OCI-LY3 (cell line): ENCODE results near the gene TRPV6.

Experiments
- H2AFZ ChIP-seq: fragments of 200-600, 300-600 bp; shearing (Covaris generic); 2 replicates; pipeline ENCODE4 v1.6.0; 2014; ENCODE audit warnings: antibody characterized with exemption, low read depth, low read length
- H3K27ac ChIP-seq: fragments of 200-600, 300-600 bp; sonication (generic); 2 replicates; pipeline ENCODE4 v1.5.1; 2014; ENCODE audit warnings: mild to moderate bottlenecking, low read length, moderate library complexity, mixed read lengths
- H3K27me3 ChIP-seq: fragments of 200-600, 300-600 bp; sonication (generic); 2 replicates; pipeline ENCODE4 v1.6.1; 2014; ENCODE audit warnings: low read depth, low read length, mixed read lengths
- H3K36me3 ChIP-seq: fragments of 200-600, 300-600 bp; sonication (generic); replicated peaks from 2 replicates; pipeline ENCODE3; 2014; ENCODE audit warnings: low read depth, low read length, mixed read lengths
- H3K4me1 ChIP-seq: fragments of 300-600, 200-600 bp; sonication (generic); 2 replicates; pipeline ENCODE4 v1.6.1; 2014; ENCODE audit warnings: low read length, mixed read lengths
- H3K4me2 ChIP-seq: fragments of 200-600, 300-600 bp; sonication (generic); 2 replicates; pipeline ENCODE4 v1.6.1; 2014; ENCODE audit warnings: low read length, mixed read lengths
- H3K4me3 ChIP-seq: fragments of 300-600, 200-600 bp; sonication (generic); 2 replicates; pipeline ENCODE4 v1.5.1; 2014; ENCODE audit warnings: antibody characterized with exemption, mild to moderate bottlenecking, low read length, moderate library complexity
- H3K79me2 ChIP-seq: fragments of 300-600, 200-600 bp; shearing (Covaris generic); 2 replicates; pipeline ENCODE4 v1.6.1; 2014; ENCODE audit warnings: mild to moderate bottlenecking, low read length, mixed read lengths
- H3K9ac ChIP-seq: fragments of 300-600, 200-600 bp; shearing (Covaris generic); 2 replicates; pipeline ENCODE4 v1.6.0; 2014; ENCODE audit warnings: mild to moderate bottlenecking, low read length, moderate library complexity
- H3K9me3 ChIP-seq: fragments of 200-600, 300-600 bp; shearing (Covaris generic); 2 replicates; pipeline ENCODE4 v1.6.1; 2014; ENCODE audit warnings: low read length, mixed read lengths; ENCODE audit not compliant: insufficient read depth
- H4K20me1 ChIP-seq: fragments of 200-600, 300-600 bp; sonication (generic); 2 replicates; pipeline ENCODE4 v1.6.1; 2016; ENCODE audit warnings: low read length, mixed read lengths; ENCODE audit not compliant: insufficient read depth
- EZH2phosphoT487 ChIP-seq: fragments of 200-600 bp; shearing (Covaris generic); IDR thresholded peaks from 2 replicates; pipeline ENCODE4 v1.6.1; 2018; ENCODE audit warnings: antibody characterized with exemption, mixed run types, low read depth
- TF ChIP-seq, protein P1 (sequence below): fragments of 200-600, 300-600 bp; sonication (generic); IDR thresholded peaks from 2 replicates; pipeline ENCODE4 v1.5.1; 2014; ENCODE audit warnings: antibody characterized with exemption, low read length, low read depth

TRPV6 gene

DNA sequence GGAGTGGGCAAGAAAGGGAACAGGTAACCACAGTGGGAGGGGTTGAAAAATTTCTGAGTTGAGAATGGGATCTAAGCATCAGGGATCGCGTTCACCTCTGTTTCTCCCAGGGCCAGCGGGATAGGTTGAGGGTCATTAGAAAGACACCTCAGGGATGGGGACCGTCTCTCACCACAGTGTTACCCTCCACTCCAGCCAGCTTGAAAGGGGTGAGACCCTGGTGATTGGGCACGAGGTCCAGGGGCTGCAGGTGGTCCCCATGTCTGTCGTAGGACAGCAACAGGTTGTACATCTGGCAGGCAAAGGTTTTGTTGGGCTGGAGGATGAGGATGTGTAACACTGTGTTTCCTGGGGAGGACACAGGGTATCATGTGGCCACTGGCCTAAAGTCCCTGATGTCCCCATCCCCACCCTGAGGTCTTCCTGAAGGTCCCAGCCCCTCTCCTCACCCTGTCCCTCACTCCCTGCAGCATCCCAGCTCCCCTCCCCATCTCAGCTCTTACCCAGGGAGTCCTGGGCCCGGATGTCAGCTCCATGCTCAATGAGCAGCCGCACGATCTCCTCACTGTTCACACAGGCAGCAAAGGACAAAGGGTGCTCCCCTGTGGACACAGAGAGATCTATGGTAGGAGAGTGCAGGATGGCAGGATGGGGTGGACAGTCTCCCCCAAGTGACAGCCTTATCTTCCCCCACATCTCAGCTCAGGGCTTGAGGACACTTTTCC, 9.1 kb downstream of the TRPV6 start:
- Histone ChIP-seq H3K4me1 (peaks cover 9% of the 10 kb centered on the region), H3K27me3 (peaks cover 23% of the 10 kb centered on the region), H3K27ac (no peak overlapping the region), H3K36me3 (no peaks in the 10 kb centered on the region), H3K4me3 (no peak overlapping the region), H3K9ac (no peak overlapping the region), H3K4me2 (no peak overlapping the region), H3K9me3 (no peaks in the 10 kb centered on the region), H2AFZ (no peak overlapping the region), H4K20me1 (no peaks in the 10 kb centered on the region), H3K79me2 (no peaks in the 10 kb centered on the region)
- TF ChIP-seq, protein P1, sequence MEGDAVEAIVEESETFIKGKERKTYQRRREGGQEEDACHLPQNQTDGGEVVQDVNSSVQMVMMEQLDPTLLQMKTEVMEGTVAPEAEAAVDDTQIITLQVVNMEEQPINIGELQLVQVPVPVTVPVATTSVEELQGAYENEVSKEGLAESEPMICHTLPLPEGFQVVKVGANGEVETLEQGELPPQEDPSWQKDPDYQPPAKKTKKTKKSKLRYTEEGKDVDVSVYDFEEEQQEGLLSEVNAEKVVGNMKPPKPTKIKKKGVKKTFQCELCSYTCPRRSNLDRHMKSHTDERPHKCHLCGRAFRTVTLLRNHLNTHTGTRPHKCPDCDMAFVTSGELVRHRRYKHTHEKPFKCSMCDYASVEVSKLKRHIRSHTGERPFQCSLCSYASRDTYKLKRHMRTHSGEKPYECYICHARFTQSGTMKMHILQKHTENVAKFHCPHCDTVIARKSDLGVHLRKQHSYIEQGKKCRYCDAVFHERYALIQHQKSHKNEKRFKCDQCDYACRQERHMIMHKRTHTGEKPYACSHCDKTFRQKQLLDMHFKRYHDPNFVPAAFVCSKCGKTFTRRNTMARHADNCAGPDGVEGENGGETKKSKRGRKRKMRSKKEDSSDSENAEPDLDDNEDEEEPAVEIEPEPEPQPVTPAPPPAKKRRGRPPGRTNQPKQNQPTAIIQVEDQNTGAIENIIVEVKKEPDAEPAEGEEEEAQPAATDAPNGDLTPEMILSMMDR = no peak
- TF ChIP-seq EZH2phosphoT487 = no peak

DNA sequence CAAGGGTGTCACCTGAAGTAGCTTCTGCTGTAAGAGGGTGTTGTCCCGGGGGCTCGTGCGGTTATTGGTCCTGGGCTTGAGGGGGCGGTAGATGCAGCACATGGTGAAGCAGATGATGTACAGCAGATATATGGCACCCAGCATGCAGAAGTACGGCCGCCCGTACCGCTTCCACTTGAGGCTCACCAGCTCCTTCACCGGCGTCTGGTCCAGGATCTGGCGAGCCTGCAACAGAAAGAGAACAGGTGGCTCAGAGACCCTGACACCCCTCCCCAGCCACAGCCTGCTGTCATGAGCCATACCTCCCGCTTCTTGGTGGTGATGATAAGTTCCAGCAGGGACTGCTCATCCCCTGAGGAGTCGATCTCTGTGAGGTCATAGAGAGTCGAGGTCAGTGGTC, 10.1 kb downstream of the TRPV6 start:
- H3K4me2 ChIP-seq = no peak overlapping the region
- no peaks in the 10 kb centered on the region for H3K9me3 ChIP-seq
- H4K20me1 ChIP-seq = no peaks in the 10 kb centered on the region
- no peaks in the 10 kb centered on the region for H3K79me2 ChIP-seq
- H3K4me3 ChIP-seq = no peak overlapping the region
- no peak overlapping the region for H3K27ac ChIP-seq
- H3K4me1 ChIP-seq = no peaks in the 10 kb centered on the region
- H3K9ac ChIP-seq = no peak overlapping the region
- H3K27me3 ChIP-seq = peaks cover 21% of the 10 kb centered on the region
- no peak overlapping the region for H2AFZ ChIP-seq
- H3K36me3 ChIP-seq = no peaks in the 10 kb centered on the region
- TF ChIP-seq EZH2phosphoT487 = no peak
- TF ChIP-seq, protein P1 = no peak

DNA sequence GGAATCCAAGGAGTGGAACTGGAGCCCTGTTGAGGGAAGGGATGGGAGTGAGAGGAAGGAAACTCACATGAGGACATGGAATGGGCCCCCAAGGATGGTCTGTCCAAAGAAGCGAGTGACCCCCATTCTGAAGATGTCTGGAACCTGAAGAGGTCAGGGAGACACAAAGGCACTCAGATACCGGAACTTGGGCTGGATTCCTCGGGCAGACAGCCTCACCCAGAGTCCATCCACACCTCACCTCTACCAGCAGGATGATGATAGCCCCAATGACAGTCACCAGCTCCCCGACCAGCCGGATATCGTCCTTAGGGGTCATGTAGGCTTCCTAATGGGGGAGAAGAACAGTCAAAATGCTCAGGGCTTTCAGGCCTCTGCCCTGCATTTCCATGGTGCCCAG, 10.7 kb downstream of the TRPV6 start:
- Histone ChIP-seq H2AFZ (no peak overlapping the region), H3K4me3 (no peak overlapping the region), H3K36me3 (no peaks in the 10 kb centered on the region), H3K27ac (no peak overlapping the region), H3K27me3 (peaks cover 15% of the 10 kb centered on the region), H3K4me2 (no peak overlapping the region), H3K79me2 (no peaks in the 10 kb centered on the region), H4K20me1 (no peaks in the 10 kb centered on the region), H3K9ac (no peak overlapping the region), H3K9me3 (no peaks in the 10 kb centered on the region), H3K4me1 (no peaks in the 10 kb centered on the region)
- no peak for TF ChIP-seq EZH2phosphoT487
- TF ChIP-seq, protein P1 = no peak

DNA sequence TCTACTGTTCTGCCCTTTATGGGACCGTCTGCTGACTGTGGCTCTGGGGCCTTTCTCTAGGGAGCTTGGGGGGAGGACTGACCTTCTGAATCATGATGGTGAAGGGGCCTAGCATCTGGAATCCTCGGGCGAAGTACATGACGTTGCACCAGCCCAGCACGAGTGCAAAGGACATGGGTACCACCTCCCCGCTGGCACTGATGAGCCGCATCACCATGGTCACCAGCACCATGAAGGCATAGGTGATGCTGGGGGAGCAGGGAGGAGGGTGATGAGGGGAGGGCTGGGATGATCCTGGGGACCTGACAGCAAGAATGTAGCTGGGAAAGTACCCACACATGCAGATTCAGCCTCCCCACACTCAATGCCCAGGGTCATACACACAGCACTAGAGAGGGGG, 11.1 kb downstream of the TRPV6 start:
- no peaks in the 10 kb centered on the region for H3K4me1 ChIP-seq
- no peak overlapping the region for H3K4me2 ChIP-seq
- H3K36me3 ChIP-seq = no peaks in the 10 kb centered on the region

More for the DNA sequence above, 11.1 kb downstream of the TRPV6 start:
- H3K79me2 ChIP-seq = no peaks in the 10 kb centered on the region
- H4K20me1 ChIP-seq = no peaks in the 10 kb centered on the region
- H3K4me3 ChIP-seq = no peak overlapping the region
- H3K27ac ChIP-seq = no peak overlapping the region
- TF ChIP-seq, protein P1 = no peak
- no peak for TF ChIP-seq EZH2phosphoT487
- no peak overlapping the region for H2AFZ ChIP-seq
- H3K9me3 ChIP-seq = no peaks in the 10 kb centered on the region
- no peak overlapping the region for H3K9ac ChIP-seq
- H3K27me3 ChIP-seq = peaks cover 10% of the 10 kb centered on the region
